GM12872 (cell line): ENCODE data around the gene PCDHB12.
"Not testable (repeated sequence)": the region's sequence is repeated elsewhere in the genome, so short reads cannot be mapped to it uniquely, and the experiment has no call there.

Source experiments
- CTCF ChIP-seq: IDR thresholded peaks from 3 replicates; pipeline ENCODE4 v1.5.1; 2011; ENCODE audit warnings: low read depth, mild to moderate bottlenecking, low read length, moderate library complexity; ENCODE audit not compliant: insufficient read depth

The PCDHB12 gene

GRCh38 chr5:141192110-141192725 is 16.3 kb upstream of the PCDHB12 start, which contains the start of gene PCDHB10:
Gene PCDHB10, plus strand, starts transcription at chr5:141192353. Its CDS starts 200 bp downstream, at chr5:141192553.
- TF ChIP-seq CTCF: peak; percentile 44; the same call in 2 of the 3 replicates

- TF ChIP-seq CTCF: no peak
These were observed 12.2 kb upstream of the PCDHB12 start for GRCh38 chr5:141196363-141196762.

GRCh38 chr5:141199359-141200235 is 8.9 kb upstream of the PCDHB12 start, which contains the start of gene PCDHB11:
Gene PCDHB11, plus strand, starts transcription at chr5:141199627. Its CDS starts 148 bp downstream, at chr5:141199775.
- no peak for TF ChIP-seq CTCF

- TF ChIP-seq CTCF: not testable (repeated sequence)
These were observed 5.3 kb downstream of the PCDHB12 start, which contains the start of gene PCDHB13 for GRCh38 chr5:141213656-141214339. Gene PCDHB13, plus strand, starts transcription at chr5:141213919. Its CDS starts 205 bp downstream, at chr5:141214124.

GRCh38 chr5:141223112-141223783 is 14.7 kb downstream of the PCDHB12 start, which contains the start of gene PCDHB14:
Gene PCDHB14, plus strand, starts transcription at chr5:141223343. Its CDS starts 163 bp downstream, at chr5:141223506.
- no peak for TF ChIP-seq CTCF

GRCh38 chr5:141234109-141234667 is 25.7 kb downstream of the PCDHB12 start:
- TF ChIP-seq CTCF: no peak
